SK-MEL-5 (cell line): Measurements from ENCODE around the gene SLC35E4. TPM values are rescaled to one million over a fixed set of nuclear protein-coding genes. Genes with fewer than 3 reads are reported as not detected.
"Not testable (repeated sequence)": the region's sequence is repeated elsewhere in the genome, so short reads cannot be mapped to it uniquely, and the experiment has no call there.

Experiments
- DNase-seq: peaks from one replicate; pipeline ENCODE4 v3.0.0-alpha.2; 2016; ENCODE audit warnings: low read depth, low spot score
- in situ Hi-C: cut with HindIII; loops from 2 replicates; pipeline ENCODE4 v1.10.0; 2016; ENCODE audit warnings: low sequenced_read_pairs, high pct_unique_total_duplicates, low pct_unique_long_range_greater_than_20kb
- polyA plus RNA-seq, 2 experiments: library from polyadenylated mRNA; depleted of rRNA; stranded (reverse); fragments of >200 nt; gene quantifications; 2 replicates each; pipeline ENCODE4 v1.2.3, GENCODE V29; 2015
- total RNA-seq: library from RNA; depleted of rRNA; stranded (reverse); fragments of >200 nt; shearing (Covaris generic); gene quantifications from 2 replicates; pipeline ENCODE4 v1.2.3, GENCODE V29; 2014; rRNA removed

SLC35E4 gene, protein sequence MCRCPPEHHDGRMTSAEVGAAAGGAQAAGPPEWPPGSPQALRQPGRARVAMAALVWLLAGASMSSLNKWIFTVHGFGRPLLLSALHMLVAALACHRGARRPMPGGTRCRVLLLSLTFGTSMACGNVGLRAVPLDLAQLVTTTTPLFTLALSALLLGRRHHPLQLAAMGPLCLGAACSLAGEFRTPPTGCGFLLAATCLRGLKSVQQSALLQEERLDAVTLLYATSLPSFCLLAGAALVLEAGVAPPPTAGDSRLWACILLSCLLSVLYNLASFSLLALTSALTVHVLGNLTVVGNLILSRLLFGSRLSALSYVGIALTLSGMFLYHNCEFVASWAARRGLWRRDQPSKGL
- total RNA-seq: 5.5 and 7.4 TPM in 2 replicates
- polyA plus RNA-seq (2015; cell fraction: cytosol; rRNA removed): 8.7 and 11.9 TPM in 2 replicates
- polyA plus RNA-seq (2015; cell fraction: nucleus; rRNA removed): 1.5 and 2.0 TPM in 2 replicates

DNA sequence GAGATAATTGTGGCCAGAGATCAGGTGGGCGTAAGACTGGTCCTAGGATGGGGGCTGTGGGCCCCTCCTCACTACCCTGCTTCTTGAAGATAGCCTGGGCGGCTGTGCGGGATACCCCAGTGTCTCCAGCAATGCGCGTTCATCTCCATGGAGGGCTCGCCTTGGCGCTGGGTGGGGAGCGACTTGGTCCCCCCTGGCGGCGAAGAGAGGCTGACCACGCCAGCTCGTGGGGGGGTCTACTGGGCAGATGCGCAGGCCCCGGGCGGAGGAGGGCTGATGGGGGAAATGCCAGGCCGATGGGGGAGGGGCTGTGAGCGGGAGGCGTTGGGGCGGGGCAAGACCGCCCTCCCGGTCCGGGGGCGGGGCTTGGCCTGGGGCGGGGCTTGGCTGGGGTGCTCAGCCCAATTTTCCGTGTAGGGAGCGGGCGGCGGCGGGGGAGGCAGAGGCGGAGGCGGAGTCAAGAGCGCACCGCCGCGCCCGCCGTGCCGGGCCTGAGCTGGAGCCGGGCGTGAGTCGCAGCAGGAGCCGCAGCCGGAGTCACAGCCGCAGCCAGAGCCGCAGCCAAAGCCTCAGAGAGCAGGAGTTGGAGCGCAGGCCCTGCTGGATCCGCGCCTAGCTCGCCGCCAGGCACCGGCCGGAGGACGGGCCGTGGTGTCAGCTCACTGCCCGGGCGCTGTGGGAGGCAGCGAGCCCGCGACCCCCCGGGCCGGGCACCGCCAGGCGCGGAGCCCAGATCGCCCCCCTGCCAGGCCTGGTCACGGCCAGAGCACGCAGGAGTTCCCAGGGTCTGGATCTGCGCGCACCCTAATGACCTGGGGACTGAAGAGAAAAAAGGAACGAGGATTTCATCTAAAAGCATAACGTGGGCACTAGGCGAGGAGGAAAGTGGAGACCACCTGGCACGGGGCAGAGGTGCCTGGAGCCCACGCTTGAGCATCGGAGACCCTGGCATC, at the start of gene SLC35E4:
Gene SLC35E4 (plus strand): TSS at position 509 of the 953 bp plus-strand sequence. CDS start 670 bp downstream, outside the sequence.
- in situ Hi-C loops: no loop called here
- DNase-seq: peak; percentile 88

DNA sequence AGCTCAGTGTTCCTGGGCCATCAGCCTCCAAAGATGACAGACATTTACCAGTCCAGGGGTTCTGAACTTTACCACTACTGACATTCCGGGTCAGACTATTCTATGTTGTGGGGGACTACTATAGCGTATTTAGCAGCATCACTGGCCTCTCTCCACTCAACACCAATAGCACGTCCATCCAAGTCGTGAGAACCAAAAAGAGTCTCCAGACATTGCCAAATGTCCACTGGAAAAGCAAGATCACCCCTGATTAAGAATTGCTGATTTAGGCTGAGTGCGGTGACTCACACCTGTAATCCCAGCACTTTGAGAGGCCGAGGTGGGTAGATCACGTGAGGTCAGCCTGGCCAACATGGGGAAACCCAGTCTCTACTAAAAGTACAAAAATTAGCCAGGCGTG, 49.2 kb upstream of the SLC35E4 start:
- DNase-seq: no peak
- in situ Hi-C loops: no loop called here

DNA sequence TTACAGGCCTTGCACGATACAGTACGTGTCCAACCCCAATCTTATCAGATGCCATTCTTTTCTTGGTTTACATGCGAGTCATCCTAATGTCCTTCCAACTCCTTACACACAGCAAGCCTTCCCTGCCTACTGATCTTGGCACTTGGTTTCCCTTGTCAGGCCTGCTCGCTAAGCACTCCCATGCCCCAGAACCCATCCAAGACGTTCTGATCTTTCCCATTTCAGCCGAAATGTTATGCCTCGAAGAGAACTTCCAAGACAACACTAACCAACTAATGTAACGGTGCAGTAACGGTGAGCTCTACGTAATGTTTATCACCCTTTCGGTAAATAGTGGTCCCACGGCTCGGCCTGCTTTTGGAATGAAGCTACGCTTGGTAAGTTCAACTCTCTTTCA, 44.4 kb upstream of the SLC35E4 start:
- no peak for DNase-seq
- in situ Hi-C loops: no loop called here

DNA sequence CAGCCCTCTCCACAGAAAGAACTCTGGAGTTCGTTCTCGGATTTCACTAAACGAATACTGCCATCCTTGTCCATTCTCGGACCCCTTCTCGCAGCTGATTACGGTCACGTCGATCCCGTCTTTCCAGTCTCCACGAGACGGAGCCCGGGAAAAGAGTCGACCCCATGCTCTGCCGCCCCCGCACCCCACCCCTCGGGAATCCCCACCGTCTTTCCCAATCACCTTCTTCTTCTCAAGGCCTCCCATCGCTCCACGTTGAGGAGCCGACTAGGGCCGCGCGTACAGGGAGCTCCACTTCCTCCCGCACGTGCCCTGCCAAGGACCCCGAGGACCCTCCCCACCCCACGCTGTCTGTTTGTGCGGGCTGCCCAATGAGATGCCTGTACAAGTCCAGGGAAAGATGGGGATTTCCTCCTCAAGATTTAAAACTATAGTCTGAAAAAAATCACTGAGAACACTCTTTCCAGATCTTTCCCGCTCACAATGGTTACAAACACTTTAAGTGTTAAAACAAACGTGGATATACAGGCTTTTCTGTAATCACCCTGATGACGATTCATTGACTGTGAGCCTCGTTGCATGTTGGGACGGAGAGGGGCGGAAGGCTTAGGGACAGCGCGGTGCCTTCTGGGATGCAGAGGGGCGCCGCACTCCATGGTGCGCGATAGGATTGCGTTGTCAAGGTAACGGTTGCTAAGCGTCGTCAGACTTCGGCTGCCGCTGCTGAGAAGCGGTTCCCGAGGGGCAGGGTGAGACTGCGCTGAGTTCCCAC, 43.8 kb upstream of the SLC35E4 start, which contains the start of gene PES1:
Gene PES1 (minus strand): TSS at position 323 of the 772 bp plus-strand sequence. CDS start 77 bp downstream, at position 246.
- in situ Hi-C loops: no loop called here
- DNase-seq: peak; percentile 99

DNA sequence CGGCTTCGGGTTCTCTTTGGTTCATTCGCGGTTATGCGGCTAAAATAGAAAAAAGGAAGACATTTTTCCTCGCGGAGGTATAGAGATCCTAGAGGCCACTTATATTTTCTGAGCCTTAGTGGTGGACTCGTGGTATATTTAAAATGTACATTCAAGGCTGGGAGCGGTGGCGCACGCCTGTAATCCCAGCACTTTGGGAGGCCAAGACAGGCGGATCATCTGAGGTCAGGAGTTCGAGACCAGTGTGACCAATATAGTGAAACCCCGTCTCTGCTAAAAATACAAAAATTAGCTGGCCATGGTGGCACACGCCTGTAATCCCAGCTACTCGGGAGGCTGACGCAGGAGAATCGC, 43.2 kb upstream of the SLC35E4 start:
- in situ Hi-C loops, DNase-seq: not testable (repeated sequence)

DNA sequence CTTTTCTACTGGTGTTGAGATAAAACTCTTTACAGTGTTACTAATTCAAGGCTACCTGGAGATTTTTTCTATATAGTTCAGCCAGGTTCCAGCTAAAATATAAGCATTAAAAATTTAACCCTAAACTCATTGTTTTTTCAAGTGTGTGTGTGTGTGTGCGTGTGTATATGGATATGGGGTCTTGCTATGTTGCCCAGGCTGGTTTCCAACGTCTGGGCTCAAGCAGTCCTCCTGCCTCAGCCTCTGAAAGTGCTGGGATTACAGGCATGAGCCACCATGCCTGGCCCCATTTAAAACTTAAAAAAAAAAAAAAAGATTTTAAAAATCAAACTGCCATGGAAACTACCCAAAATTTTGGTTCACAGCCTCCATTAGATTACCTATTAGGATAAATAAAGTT, 39.4 kb upstream of the SLC35E4 start:
- no peak for DNase-seq
- in situ Hi-C loops: no loop called here

DNA sequence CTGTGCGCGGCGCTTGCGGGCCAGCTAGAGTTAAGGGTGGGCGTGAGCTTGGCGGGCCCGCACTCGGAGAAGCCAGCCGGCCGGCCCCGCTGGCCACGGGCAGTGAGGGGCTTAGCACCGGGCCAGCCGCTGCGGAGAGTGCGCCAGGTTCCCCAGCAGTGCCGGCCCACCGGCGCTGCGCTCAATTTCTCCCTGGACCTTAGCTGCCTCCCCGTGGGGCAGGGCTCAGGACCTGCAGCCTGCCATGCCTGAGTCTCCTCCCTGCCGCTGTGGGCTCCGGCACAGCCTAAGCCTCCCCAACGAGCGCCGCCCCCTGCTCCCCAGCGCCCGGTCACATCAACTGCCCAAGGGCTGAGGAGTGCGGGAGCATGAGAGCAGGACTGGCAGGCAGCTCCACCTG, 38.7 kb upstream of the SLC35E4 start:
- DNase-seq: no peak
- in situ Hi-C loops: no loop called here

DNA sequence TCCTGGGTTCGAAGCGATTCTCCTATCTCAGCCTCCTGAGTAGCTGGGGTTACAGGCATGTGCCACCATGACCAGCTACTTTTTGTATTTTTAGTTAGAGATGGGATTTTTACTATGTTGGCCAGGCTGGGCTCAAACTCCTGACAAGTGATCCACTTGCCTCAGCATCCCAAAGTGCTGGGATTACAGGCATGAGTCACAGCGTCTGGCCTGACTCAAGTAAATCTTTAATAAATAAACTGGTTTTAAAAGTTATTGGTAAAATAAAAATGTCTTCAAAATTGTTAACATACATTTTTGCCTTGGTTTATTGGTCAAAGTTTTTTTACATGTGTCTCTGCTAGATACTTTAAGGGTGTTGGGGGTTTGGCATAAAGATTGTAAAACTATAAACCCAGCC, 36.6 kb upstream of the SLC35E4 start:
- in situ Hi-C loops: no loop called here
- no peak for DNase-seq

DNA sequence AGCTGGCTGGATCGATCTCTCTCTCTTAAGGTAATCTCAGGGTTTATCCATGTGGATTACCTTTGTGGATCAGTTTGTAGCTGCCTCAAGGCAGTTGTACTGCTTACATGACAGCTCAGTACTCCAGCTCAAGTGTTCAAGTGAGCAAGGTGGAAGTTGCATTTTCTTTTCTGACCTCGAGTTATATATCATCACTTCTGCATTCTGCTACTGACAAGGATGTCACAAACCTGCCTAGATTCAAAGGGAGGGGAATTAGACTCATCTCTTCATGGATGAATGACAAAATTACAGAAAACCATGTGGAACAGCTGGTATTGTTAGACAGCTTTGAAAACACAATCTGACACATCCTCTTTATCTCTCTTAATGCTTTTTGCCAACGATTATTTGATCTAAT, 34.7 kb upstream of the SLC35E4 start:
- DNase-seq: no peak
- in situ Hi-C loops: no loop called here

DNA sequence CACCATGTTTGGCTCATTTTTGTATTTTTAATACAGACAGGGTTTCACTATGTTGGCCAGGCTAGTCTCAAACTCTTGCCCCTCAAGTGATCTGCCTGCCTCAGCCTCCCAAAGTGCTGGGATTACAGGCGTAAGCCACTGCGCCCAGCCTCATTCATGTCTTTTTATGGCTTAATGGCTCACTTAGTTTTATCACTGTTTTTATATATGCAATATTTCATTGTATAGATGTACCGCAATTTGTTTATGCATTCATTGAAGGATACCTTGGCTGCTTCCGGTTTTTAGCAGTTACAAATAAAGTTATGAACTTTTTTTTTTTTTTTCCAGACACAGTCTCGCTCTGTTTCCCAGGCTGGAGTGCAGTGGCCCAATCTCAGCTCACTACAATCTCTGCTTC, 34.1 kb upstream of the SLC35E4 start:
- in situ Hi-C loops: no loop called here
- DNase-seq: no peak

DNA sequence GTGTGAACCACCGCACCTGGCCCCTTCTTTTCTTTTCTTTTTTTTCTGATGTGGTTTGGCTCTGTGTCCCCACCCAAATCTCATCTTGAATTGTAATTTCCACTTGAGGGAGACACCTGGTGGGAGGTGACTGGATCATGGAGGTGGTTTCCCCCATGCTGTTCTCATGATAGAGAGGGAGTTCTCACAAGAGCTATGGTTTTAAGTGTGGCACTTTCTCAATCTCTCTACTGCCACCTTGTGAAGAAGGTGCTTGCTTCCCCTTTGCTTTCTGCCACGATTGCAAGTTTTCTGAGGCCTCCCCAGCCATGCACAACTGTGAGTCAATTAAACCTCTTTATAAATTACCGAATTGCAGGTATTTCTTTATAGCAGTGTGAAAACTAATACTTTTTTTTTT, 33.5 kb upstream of the SLC35E4 start:
- peak; percentile 74 for DNase-seq
- in situ Hi-C loops: no loop called here

DNA sequence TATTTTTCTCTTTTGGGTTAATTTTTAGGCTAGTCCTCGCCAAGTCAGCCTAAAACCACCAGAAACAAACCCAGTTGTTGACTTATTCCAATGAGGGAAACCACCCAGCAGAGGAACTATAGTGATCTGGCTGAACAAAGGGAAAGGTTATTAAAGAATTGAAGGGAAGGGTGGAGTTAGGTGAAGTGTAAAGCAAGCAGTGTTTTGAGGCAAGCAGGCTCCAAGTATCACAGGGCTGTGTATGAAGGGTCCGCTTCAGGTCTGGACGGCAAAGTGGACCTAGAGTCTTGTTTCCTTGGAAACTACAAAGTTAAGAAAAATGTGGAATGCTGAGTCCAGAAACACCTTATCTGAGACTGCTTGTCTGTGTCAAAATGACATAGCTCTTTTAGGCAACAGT, 31.8 kb upstream of the SLC35E4 start:
- DNase-seq: no peak
- in situ Hi-C loops: no loop called here

DNA sequence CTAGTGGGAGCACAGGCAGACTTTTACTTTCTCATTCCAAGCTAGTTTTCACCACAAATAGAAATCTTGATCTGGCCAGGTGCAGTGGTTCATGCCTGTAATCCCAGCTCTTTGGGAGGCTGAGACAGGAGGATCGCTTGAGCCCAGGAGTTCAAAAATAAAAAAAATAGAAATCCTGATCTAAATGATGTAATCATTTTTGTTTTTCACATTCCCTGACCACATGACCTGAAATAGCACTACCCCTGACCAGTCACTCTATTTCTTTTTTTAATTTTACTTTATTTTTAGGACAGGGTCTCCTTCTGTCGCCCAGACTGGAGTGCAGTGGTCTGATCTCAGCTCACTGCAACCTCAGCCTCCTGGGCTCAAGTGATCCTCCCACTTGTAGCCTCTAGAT, 30.9 kb upstream of the SLC35E4 start:
- in situ Hi-C loops: no loop called here

DNA sequence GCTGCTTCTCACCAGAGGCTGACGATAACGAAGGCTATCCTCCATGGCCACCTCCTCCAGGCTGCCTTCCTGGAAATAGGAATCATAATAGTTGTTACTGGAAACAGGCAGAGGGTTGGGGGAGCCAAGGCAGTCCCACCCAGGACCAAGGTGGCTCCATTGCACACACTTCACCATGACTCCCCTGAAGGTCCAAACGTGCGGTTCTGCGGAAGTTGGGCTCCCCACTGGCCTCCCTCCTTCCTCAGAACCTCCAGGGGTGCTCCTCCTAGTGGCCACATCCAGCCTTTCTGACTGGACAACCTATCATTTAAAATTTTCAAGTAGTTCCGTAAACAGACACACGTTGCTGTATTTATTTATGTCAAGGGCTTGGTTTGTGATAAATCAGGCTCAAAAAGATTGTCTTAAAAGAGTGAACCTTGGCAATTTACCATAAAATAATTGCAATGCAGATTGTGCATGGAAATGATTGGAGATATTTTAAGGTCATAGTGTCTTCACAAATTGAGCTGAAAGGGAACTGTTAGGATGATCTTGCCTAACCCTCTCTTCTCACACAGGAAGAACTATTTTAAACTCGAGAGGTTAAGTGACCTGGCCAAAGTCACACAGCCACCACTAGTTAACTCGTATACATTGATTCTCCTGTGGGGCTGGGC, 30.0 kb upstream of the SLC35E4 start:
- in situ Hi-C loops: no loop called here
- peak; percentile 74 for DNase-seq

More for the DNA sequence above, 30.9 kb upstream of the SLC35E4 start:
- DNase-seq: no peak

DNA sequence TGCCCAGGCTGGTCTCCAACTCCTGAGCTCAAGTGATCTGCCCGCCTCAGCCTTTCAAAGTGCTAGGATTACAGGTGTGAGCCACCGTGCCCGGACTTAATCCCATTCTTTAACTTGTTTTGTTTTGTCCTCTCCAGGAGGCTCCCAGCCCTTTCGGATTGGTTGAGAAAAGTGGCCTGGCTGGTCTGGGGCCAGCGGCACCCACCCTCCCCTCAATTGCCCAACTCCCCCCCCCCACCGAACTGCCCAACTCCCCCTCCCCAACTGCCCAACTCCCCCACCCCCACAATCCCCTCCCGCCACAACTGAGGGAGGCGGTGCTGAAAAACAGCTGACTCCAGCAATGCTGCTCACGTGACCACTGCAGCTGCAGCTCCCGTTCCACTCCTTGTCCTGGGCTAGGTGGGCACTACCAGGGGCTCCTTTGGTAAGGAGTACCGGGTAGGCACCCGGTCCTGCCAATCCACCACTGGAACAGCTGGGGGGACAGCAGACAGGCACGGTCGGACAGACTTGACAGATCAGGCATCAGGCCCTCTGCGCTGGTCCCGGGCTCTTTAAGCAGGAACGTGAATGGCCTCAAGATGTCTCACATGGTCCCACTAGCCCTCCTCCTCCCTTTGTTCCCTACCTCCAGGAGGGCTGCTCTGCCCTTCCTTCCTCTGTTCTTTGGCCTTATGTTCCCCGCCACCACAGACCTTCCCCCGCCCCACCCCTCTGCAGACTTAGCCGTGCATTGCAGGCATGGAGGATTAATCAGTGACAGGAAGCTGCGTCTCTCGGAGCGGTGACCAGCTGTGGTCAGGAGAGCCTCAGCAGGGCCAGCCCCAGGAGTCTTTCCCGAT, 28.9 kb upstream of the SLC35E4 start, which contains the start of gene TCN2:
Gene TCN2 (plus strand): TSS at position 720 of the 845 bp plus-strand sequence. CDS start 158 bp downstream, outside the sequence.
- in situ Hi-C loops: no loop called here
- peak; percentile 22 for DNase-seq

DNA sequence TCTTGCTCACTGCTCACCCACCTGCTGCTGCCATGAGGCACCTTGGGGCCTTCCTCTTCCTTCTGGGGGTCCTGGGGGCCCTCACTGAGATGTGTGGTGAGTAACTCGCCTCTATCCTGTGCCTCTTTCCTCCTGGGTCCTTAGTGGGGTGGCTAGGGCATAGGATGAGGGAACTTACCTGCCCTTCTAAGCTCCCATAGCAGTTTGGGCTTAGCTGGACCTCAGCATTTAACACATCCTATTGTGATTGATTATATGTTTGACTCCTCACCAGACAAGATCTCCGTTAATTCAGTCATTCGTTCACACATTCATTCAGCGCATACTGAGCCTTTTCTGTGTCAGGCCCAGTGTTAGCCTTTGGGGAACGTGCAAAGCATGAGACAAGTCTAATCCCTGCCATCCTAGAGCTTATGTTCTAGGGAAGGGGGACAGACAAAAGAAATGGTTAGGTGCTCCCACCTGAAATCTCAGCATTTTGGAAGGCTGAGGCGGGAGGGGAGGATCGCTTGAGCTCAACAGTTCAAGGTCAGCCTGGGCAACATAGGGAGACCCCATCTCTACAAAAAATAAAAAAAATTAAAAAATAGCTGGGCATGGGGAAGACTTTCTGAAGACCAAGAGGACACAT, 28.2 kb upstream of the SLC35E4 start:
- DNase-seq: no peak
- in situ Hi-C loops: no loop called here
